Upper lobe of right lung (tissue), 1 donor: ENCODE results near the gene KLRC1. TPM values are rescaled to one million over a fixed set of nuclear protein-coding genes. Genes with fewer than 3 reads are reported as not detected.

Source experiments
- ATAC-seq: fragments of 200-7000 bp; cut with Tn5 transposase; one replicate; pipeline ENCODE4 v1.9.1; 2020; ENCODE audit warnings: mild to moderate bottlenecking, moderate library complexity
- DNase-seq: peaks from one replicate; pipeline ENCODE4 v3.0.0-alpha.2; 2020
- H3K27ac ChIP-seq: fragments of 200-600 bp; one replicate; pipeline ENCODE4 v1.8.0; 2022
- H3K27me3 ChIP-seq: fragments of 200-600 bp; one replicate; pipeline ENCODE4 v1.8.0; 2022; ENCODE audit warnings: mild to moderate bottlenecking
- H3K36me3 ChIP-seq: fragments of 200-600 bp; one replicate; pipeline ENCODE4 v1.8.0; 2022
- H3K4me1 ChIP-seq: fragments of 200-600 bp; one replicate; pipeline ENCODE4 v1.8.0; 2022
- H3K4me3 ChIP-seq: fragments of 200-600 bp; one replicate; pipeline ENCODE4 v1.8.0; 2022; ENCODE audit warnings: mild to moderate bottlenecking
- H3K9me3 ChIP-seq: fragments of 200-600 bp; one replicate; pipeline ENCODE4 v1.8.0; 2022
- intact Hi-C: fragments of 100-400 bp; cut with DNase I; formaldehyde crosslinking; loops from one replicate; pipeline ENCODE4 v1.11.0; 2022
- total RNA-seq: library from RNA; stranded (reverse); fragmentation: NEBNext Ultra II Directional; extraction: Animal tissue kit (Norgen Biotek cat#: 25700); gene quantifications from one replicate; pipeline ENCODE4 v1.2.1, GENCODE V29; 2021
- TF ChIP-seq, protein P1 (sequence below): fragments of 200-600 bp; IDR thresholded peaks from one replicate; pipeline ENCODE4 v1.8.0; 2022; ENCODE audit warnings: antibody characterized with exemption
- donor health status: DM: no; HTN: yes; CAD: no; lungs with severe emphysema.

KLRC1 gene
- total RNA-seq, 1 donor from 2014 or later, result 2.5 TPM

GRCh38 chr12:10469701-10470100 is 16.5 kb upstream of the KLRC1 start:
- no peak overlapping the region for H3K27ac ChIP-seq
- intact Hi-C loops, result no loop called here
- no peaks in the 10 kb centered on the region for H3K27me3 ChIP-seq
- TF ChIP-seq, protein P1, sequence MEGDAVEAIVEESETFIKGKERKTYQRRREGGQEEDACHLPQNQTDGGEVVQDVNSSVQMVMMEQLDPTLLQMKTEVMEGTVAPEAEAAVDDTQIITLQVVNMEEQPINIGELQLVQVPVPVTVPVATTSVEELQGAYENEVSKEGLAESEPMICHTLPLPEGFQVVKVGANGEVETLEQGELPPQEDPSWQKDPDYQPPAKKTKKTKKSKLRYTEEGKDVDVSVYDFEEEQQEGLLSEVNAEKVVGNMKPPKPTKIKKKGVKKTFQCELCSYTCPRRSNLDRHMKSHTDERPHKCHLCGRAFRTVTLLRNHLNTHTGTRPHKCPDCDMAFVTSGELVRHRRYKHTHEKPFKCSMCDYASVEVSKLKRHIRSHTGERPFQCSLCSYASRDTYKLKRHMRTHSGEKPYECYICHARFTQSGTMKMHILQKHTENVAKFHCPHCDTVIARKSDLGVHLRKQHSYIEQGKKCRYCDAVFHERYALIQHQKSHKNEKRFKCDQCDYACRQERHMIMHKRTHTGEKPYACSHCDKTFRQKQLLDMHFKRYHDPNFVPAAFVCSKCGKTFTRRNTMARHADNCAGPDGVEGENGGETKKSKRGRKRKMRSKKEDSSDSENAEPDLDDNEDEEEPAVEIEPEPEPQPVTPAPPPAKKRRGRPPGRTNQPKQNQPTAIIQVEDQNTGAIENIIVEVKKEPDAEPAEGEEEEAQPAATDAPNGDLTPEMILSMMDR, result no peak
- no peaks in the 10 kb centered on the region for H3K4me1 ChIP-seq
- ATAC-seq, result no peak
- no peak overlapping the region for H3K4me3 ChIP-seq
- DNase-seq, result no peak
- no peaks in the 10 kb centered on the region for H3K36me3 ChIP-seq
- no peaks in the 10 kb centered on the region for H3K9me3 ChIP-seq

DNA sequence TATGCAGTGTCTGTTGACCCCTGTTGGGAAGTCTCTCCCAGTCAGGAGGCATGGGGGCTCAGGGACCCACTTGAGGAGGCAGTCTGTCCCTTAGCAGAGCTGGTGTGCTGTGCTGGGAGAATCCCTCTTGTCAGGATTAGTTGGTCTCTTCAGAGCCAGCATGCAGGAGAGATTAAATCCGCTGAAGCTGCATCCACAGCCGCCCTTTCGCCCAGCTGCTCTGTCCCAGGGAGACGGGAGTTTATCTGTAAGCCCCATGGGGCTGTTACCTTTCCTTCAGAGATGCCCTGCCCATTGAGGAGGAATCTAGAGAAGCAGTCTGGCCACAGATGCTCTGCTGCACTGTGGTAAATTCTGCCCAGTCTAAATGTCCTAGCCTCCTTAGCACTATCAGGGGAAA is 13.1 kb upstream of the KLRC1 start:
- ATAC-seq, result no peak
- no peaks in the 10 kb centered on the region for H3K4me1 ChIP-seq
- H3K36me3 ChIP-seq, result no peaks in the 10 kb centered on the region
- no peaks in the 10 kb centered on the region for H3K27me3 ChIP-seq
- no peaks in the 10 kb centered on the region for H3K9me3 ChIP-seq
- no peak overlapping the region for H3K4me3 ChIP-seq
- DNase-seq, result no peak
- H3K27ac ChIP-seq, result no peak overlapping the region
- TF ChIP-seq, protein P1, result no peak
- intact Hi-C loops, result no loop called here

DNA sequence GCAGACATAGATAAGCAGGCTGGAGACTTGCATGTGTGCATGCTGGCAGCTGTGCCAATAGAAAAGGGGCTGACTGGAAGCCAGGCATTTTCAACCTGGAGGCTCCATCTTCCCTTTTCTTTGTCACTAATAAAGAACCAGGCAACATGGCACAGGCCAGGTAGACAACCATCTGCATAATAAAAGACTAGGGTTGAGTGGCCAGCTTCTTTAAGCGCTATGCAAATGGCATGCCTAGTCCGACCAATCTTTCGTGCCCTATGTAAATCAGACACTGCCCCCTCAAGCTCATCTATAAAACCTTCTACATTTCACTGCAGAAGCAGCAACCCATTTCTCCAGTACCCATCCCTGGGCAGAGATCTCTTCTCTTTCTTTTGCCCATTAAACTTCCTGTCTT is 4.6 kb upstream of the KLRC1 start:
- H3K9me3 ChIP-seq, result peaks cover 16% of the 10 kb centered on the region
- ATAC-seq, result no peak
- intact Hi-C loops, result no loop called here

GRCh38 chr12:10456856-10457255 is 3.7 kb upstream of the KLRC1 start:
- DNase-seq, result no peak
- Histone ChIP-seq H3K4me1 (no peaks in the 10 kb centered on the region), H3K27ac (no peak overlapping the region), H3K27me3 (no peaks in the 10 kb centered on the region), H3K36me3 (no peaks in the 10 kb centered on the region), H3K9me3 (peaks cover 16% of the 10 kb centered on the region), H3K4me3 (no peak overlapping the region)
- intact Hi-C loops, result no loop called here
- TF ChIP-seq, protein P1, result no peak
- ATAC-seq, result no peak

More for the DNA sequence above, 4.6 kb upstream of the KLRC1 start:
- no peaks in the 10 kb centered on the region for H3K36me3 ChIP-seq
- DNase-seq, result no peak
- no peaks in the 10 kb centered on the region for H3K27me3 ChIP-seq
- no peaks in the 10 kb centered on the region for H3K4me1 ChIP-seq
- no peak overlapping the region for H3K4me3 ChIP-seq
- H3K27ac ChIP-seq, result no peak overlapping the region
- TF ChIP-seq, protein P1, result no peak

GRCh38 chr12:10455766-10456165 is 2.6 kb upstream of the KLRC1 start:
- H3K27ac ChIP-seq, result no peak overlapping the region
- H3K36me3 ChIP-seq, result no peaks in the 10 kb centered on the region
- ATAC-seq, result no peak
- TF ChIP-seq, protein P1, result no peak
- no peak overlapping the region for H3K4me3 ChIP-seq
- H3K27me3 ChIP-seq, result no peaks in the 10 kb centered on the region
- DNase-seq, result no peak
- H3K4me1 ChIP-seq, result no peaks in the 10 kb centered on the region
- peaks cover 16% of the 10 kb centered on the region for H3K9me3 ChIP-seq
- intact Hi-C loops, result no loop called here

DNA sequence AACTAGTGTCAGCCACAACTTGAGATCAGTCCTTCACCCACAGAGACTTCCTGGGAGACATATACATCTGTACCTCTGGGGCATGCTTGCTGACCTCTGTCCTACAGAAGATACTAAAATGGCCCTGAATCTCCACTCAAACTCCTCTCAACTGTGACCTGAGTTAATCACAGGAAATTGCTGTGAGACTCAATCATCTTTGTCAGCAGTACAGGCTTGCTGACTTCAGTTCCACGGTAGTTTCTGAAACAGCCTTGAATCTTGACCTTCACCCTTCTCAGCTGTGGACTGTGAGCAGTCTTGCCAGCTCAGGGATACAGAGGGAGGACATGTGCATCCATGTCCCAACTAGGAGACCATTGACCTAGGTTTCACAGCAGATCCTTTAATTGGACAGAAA is 1.4 kb upstream of the KLRC1 start:
- Histone ChIP-seq H3K27ac (no peak overlapping the region), H3K9me3 (peaks cover 16% of the 10 kb centered on the region), H3K4me1 (no peaks in the 10 kb centered on the region), H3K27me3 (no peaks in the 10 kb centered on the region), H3K36me3 (no peaks in the 10 kb centered on the region), H3K4me3 (no peak overlapping the region)
- intact Hi-C loops, result no loop called here
- DNase-seq (no peak), ATAC-seq (no peak)
- TF ChIP-seq, protein P1, result no peak
